Liver (tissue), 9 donors: ENCODE measurements around the gene APOBEC3A. TPM values are rescaled to one million over a fixed set of nuclear protein-coding genes. Genes with fewer than 3 reads are reported as not detected.
"Not testable (repeated sequence)": the region's sequence is repeated elsewhere in the genome, so short reads cannot be mapped to it uniquely, and the experiment has no call there.

Experiments
- DNase-seq: peaks from one replicate; pipeline ENCODE4 v3.0.0-alpha.2; 2017; ENCODE audit warnings: low spot score
- H3K27ac ChIP-seq, 2 donors: one replicate each; pipeline ENCODE4 v1.7.0; 2013; ENCODE audit warnings: inconsistent platforms in 2 of 2, low read length in 2 of 2, control low read depth in 1 of 2, low read depth in 1 of 2, mild to moderate bottlenecking in 1 of 2
- H3K27me3 ChIP-seq, 4 donors: one replicate each; pipeline versions ENCODE4 v1.6.1 to v1.7.0; 2013; ENCODE audit warnings: low read length in 3 of 4, inconsistent platforms in 1 of 4, mild to moderate bottlenecking in 1 of 4, moderate library complexity in 1 of 4; ENCODE audit not compliant: control insufficient read depth in 4 of 4, insufficient read depth in 4 of 4
- H3K36me3 ChIP-seq, 4 donors: one replicate each; pipeline versions ENCODE4 v1.6.1 to v1.7.0; 2013; ENCODE audit warnings: low read length in 3 of 4, mild to moderate bottlenecking in 3 of 4, low read depth in 1 of 4, moderate library complexity in 1 of 4; ENCODE audit not compliant: control insufficient read depth in 4 of 4, insufficient read depth in 3 of 4
- H3K4me1 ChIP-seq, 4 donors: one replicate each; pipeline versions ENCODE4 v1.6.1 to v1.7.0; 2013; ENCODE audit warnings: low read length in 3 of 4, mild to moderate bottlenecking in 3 of 4, moderate library complexity in 1 of 4; ENCODE audit not compliant: control insufficient read depth in 4 of 4, insufficient read depth in 4 of 4
- H3K4me3 ChIP-seq, 3 donors: one replicate each; pipeline versions ENCODE4 v1.6.1 to v1.7.0; 2013; ENCODE audit warnings: low read length in 3 of 3, control low read depth in 1 of 3, low read depth in 1 of 3, mild to moderate bottlenecking in 1 of 3
- H3K9ac ChIP-seq, 2 donors: one replicate each; pipeline ENCODE4 v1.7.0; 2013; ENCODE audit warnings: low read length in 2 of 2, mild to moderate bottlenecking in 2 of 2, moderate library complexity in 2 of 2, control low read depth in 1 of 2, low read depth in 1 of 2
- H3K9me3 ChIP-seq, 4 donors: one replicate each; pipeline versions ENCODE4 v1.6.1 to v1.7.0; 2013; ENCODE audit warnings: low read length in 3 of 4; ENCODE audit not compliant: control insufficient read depth in 4 of 4
- CTCF ChIP-seq: fragments of 150-350 bp; IDR thresholded peaks from 2 replicates; pipeline ENCODE4 v1.5.1; 2017; ENCODE audit warnings: improper control_type of control experiment, low read depth, low read length; ENCODE audit not compliant: missing input control
- HNF4A ChIP-seq, 2 donors: conservative IDR thresholded peaks; 2 replicates each; pipeline ENCODE4 v1.6.1; 2016; ENCODE audit warnings: antibody characterized with exemption in 2 of 2, mild to moderate bottlenecking in 2 of 2
- HNF4G ChIP-seq: IDR thresholded peaks from 2 replicates; pipeline ENCODE4 v1.6.1; 2016; ENCODE audit warnings: antibody characterized with exemption
- JUND ChIP-seq, 2 donors: IDR thresholded peaks; 2 replicates each; pipeline ENCODE4 v1.6.1; 2016; ENCODE audit warnings: antibody characterized with exemption in 2 of 2
- MAX ChIP-seq: IDR thresholded peaks from 2 replicates; pipeline ENCODE4 v1.6.1; 2016; ENCODE audit warnings: antibody characterized with exemption
- RAD21 ChIP-seq, 2 donors: IDR thresholded peaks; 2 replicates each; pipeline ENCODE4 v1.6.1; 2016; ENCODE audit warnings: antibody characterized with exemption in 2 of 2, mild to moderate bottlenecking in 2 of 2
- SP1 ChIP-seq: IDR thresholded peaks from 2 replicates; pipeline ENCODE4 v1.6.1; 2018; ENCODE audit warnings: antibody characterized with exemption, mild to moderate bottlenecking
- TAF1 ChIP-seq: conservative IDR thresholded peaks from 2 replicates; pipeline ENCODE4 v1.6.1; 2016; ENCODE audit warnings: antibody characterized with exemption, mild to moderate bottlenecking
- YY1 ChIP-seq: IDR thresholded peaks from 2 replicates; pipeline ENCODE4 v1.6.1; 2016; ENCODE audit warnings: antibody characterized with exemption, mild to moderate bottlenecking
- WGBS: extraction: QIAGEN DNeasy Blood & Tissue Kit; methylation state at CpG from one replicate; pipeline ENCODE4 v1.1.7; 2013; 5-methylcytosine and 5-hydroxymethylcytosine counted together
- polyA plus RNA-seq, 2 donors: library from polyadenylated mRNA; stranded (reverse) in 1 of 2; unstranded in 1 of 2; fragments of 200-250 nt in 1 of 2; fragments of >200 nt in 1 of 2; fragmentation: Nextera tagmentation in 1 of 2; extraction: Ambion mirVana in 1 of 2; gene quantifications; one replicate each; pipeline versions ENCODE4 v1.2.1 to v1.2.3, GENCODE V29; 2013 to 2015
- total RNA-seq, 2 donors: library from RNA; depleted of rRNA; stranded (reverse); fragments of >200 nt; gene quantifications; one replicate each; pipeline ENCODE4 v1.2.3, GENCODE V29; 2014
- TF ChIP-seq, protein P1 (sequence below): IDR thresholded peaks from 2 replicates; pipeline ENCODE4 v1.6.1; 2016; ENCODE audit warnings: antibody characterized with exemption
- donor health status: healthy.
- donor health status: healthy.
- donor health status: healthy.
- donor health status: healthy.
- donor health status: healthy.

Gene APOBEC3A
- total and polyA plus RNA-seq, 4 donors: 0.26 to 8.7 (median 4.6) TPM

GRCh38 chr22:38944653-38945052 is 12.8 kb upstream of the APOBEC3A start:
- Histone ChIP-seq H3K4me3 (no peak overlapping the region), H3K36me3 (no peaks in the 10 kb centered on the region), H3K4me1 (no peaks in the 10 kb centered on the region), H3K27me3 (peaks cover 0 to 2% (median 0%) of the 10 kb centered on the region in 4 donors), H3K9ac (no peak overlapping the region), H3K9me3 (no peaks in the 10 kb centered on the region), H3K27ac (no peak overlapping the region)
- TF ChIP-seq YY1: no peak
- TF ChIP-seq, protein P1, sequence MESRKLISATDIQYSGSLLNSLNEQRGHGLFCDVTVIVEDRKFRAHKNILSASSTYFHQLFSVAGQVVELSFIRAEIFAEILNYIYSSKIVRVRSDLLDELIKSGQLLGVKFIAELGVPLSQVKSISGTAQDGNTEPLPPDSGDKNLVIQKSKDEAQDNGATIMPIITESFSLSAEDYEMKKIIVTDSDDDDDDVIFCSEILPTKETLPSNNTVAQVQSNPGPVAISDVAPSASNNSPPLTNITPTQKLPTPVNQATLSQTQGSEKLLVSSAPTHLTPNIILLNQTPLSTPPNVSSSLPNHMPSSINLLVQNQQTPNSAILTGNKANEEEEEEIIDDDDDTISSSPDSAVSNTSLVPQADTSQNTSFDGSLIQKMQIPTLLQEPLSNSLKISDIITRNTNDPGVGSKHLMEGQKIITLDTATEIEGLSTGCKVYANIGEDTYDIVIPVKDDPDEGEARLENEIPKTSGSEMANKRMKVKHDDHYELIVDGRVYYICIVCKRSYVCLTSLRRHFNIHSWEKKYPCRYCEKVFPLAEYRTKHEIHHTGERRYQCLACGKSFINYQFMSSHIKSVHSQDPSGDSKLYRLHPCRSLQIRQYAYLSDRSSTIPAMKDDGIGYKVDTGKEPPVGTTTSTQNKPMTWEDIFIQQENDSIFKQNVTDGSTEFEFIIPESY: no peak
- TF ChIP-seq HNF4A (conservative IDR thresholded peaks at IDR 0.05): no peak
- no peak for TF ChIP-seq MAX
- no peak for TF ChIP-seq JUND (IDR thresholded peaks at IDR 0.05)
- no peak for TF ChIP-seq RAD21 (IDR thresholded peaks at IDR 0.05)
- no peak for TF ChIP-seq SP1
- no peak for TF ChIP-seq TAF1
- TF ChIP-seq CTCF: no peak
- TF ChIP-seq HNF4G: no peak
- no peak for DNase-seq
- WGBS: 79% methylated on average over 7 of the region's 7 CpGs

- H3K9ac ChIP-seq, H3K9me3 ChIP-seq, H3K4me1 ChIP-seq, H3K36me3 ChIP-seq, H3K27ac ChIP-seq, H3K27me3 ChIP-seq, H3K4me3 ChIP-seq, DNase-seq: not testable (repeated sequence)
Observed at GRCh38 chr22:38945706-38946338, 11.6 kb upstream of the APOBEC3A start.

- H3K27ac ChIP-seq: no peak overlapping the region
- WGBS: 88% methylated on average over 8 of the region's 8 CpGs
- no peak for DNase-seq
- no peaks in the 10 kb centered on the region for H3K4me1 ChIP-seq
- H3K9me3 ChIP-seq: no peaks in the 10 kb centered on the region
- no peaks in the 10 kb centered on the region for H3K36me3 ChIP-seq
- no peak for TF ChIP-seq HNF4A (conservative IDR thresholded peaks at IDR 0.05)
- TF ChIP-seq, protein P1: no peak
- no peak overlapping the region for H3K9ac ChIP-seq
- H3K4me3 ChIP-seq: no peak overlapping the region
- no peaks in the 10 kb centered on the region for H3K27me3 ChIP-seq
Observed at GRCh38 chr22:38946771-38947170, 10.6 kb upstream of the APOBEC3A start.
